K562 (cell line): ENCODE data around the gene NLRP9. TPM values are rescaled to one million over a fixed set of nuclear protein-coding genes. Genes with fewer than 3 reads are reported as not detected.

Experiments used
- ATAC-seq: fragments of 200-7000 bp; cut with Tn5 transposase; 3 replicates; pipeline ENCODE4 v1.9.1; 2020; ENCODE audit warnings: moderate library complexity
- Bru-seq: library from RNA; stranded (reverse); fragments of 400-500 nt; gene quantifications from one replicate; lab custom pipeline; 2021; lab: Mats Ljungman, UMichigan
- BruChase-seq, 2 experiments: library from RNA; stranded (reverse); fragments of 400-500 nt; gene quantifications; one replicate each; lab custom pipeline; 2021; lab: Mats Ljungman, UMichigan
- BruUV-seq: library from RNA; stranded (reverse); fragments of 400-500 nt; replicated peaks from 2 replicates; lab custom pipeline; 2021; lab: Mats Ljungman, UMichigan
- CTCF ChIA-PET: fragments of 300-600 bp; formaldehyde crosslinking; extraction: SDS; loops from one replicate; lab custom pipeline; 2021; ENCODE audit warnings: low intra/inter-chr PET ratio; lab: Yijun Ruan, JAX
- POLR2A ChIA-PET: fragments of 300-600, 350-650 bp; sonication (Branson Sonifier 250); formaldehyde crosslinking; extraction: SDS; loops from one replicate; lab custom pipeline; 2021; ENCODE audit warnings: antibody characterized with exemption, inconsistent platforms; lab: Yijun Ruan, JAX
- DNase-seq, 4 experiments: peaks; one replicate each; pipeline versions ENCODE4 v3.0.0 to v3.0.0-alpha.2; 2011 to 2018; ENCODE audit warnings: low spot score in 3 of 4, mixed read lengths in 3 of 4; ENCODE audit errors: extremely low read depth in 1 of 4
- FAIRE-seq: peaks from 2 replicates; lab custom pipeline; 2011; peaks lifted over from hg19 to GRCh38; lab: Jason Lieb, UNC
- H2AFZ ChIP-seq: 2 replicates; pipeline ENCODE4 v1.6.0; 2011; ENCODE audit warnings: low read depth, low read length, control low read depth, inconsistent platforms
- H3K27ac ChIP-seq: fragments of 200-600 bp; 3 replicates; pipeline ENCODE4 v1.8.0; 2011; ENCODE audit warnings: low read depth, mild to moderate bottlenecking, control low read depth, inconsistent platforms, low read length, moderate library complexity, mixed read lengths; ENCODE audit errors: extremely low read depth
- H3K27me3 ChIP-seq, 2 experiments: fragments of 300-600 bp in 1 of 2; 2 replicates in 1 of 2; 3 replicates in 1 of 2; pipeline versions ENCODE4 v1.6.0 to v1.8.0; 2011; ENCODE audit warnings: inconsistent platforms in 2 of 2, low read length in 2 of 2, mild to moderate bottlenecking in 1 of 2, mixed read lengths in 1 of 2, moderate library complexity in 1 of 2; ENCODE audit not compliant: control insufficient read depth in 2 of 2, insufficient read depth in 2 of 2
- H3K36me3 ChIP-seq: fragments of 300-600 bp; 3 replicates; pipeline ENCODE4 v1.8.0; 2011; ENCODE audit warnings: mild to moderate bottlenecking, low read length, inconsistent platforms; ENCODE audit not compliant: control insufficient read depth, insufficient read depth
- H3K4me1 ChIP-seq, 2 experiments: fragments of 200-600 bp in 1 of 2; replicated peaks in 1 of 2; 2 replicates in 1 of 2; 3 replicates in 1 of 2; pipeline versions ENCODE4 v1.5.1 to v1.8.0; 2011; ENCODE audit warnings: inconsistent platforms in 2 of 2, low read length in 2 of 2, mild to moderate bottlenecking in 1 of 2, mixed read lengths in 1 of 2, moderate library complexity in 1 of 2; ENCODE audit not compliant: control insufficient read depth in 2 of 2, insufficient read depth in 2 of 2
- H3K4me2 ChIP-seq: 2 replicates; pipeline ENCODE4 v1.6.1; 2011; ENCODE audit warnings: low read length, control low read depth, inconsistent platforms, mixed read lengths; ENCODE audit not compliant: insufficient read depth
- H3K4me3 ChIP-seq: fragments of 200-600 bp; sonication (generic), shearing (Covaris generic); 2 replicates; pipeline ENCODE4 v1.5.1; 2016; ENCODE audit warnings: control low read depth, inconsistent platforms
- H3K79me2 ChIP-seq: fragments of 200-600 bp; 3 replicates; pipeline ENCODE4 v1.8.0; 2011; ENCODE audit warnings: low read length, inconsistent platforms; ENCODE audit not compliant: control insufficient read depth, insufficient read depth
- H3K9ac ChIP-seq, 2 experiments: 2 replicates each; pipeline versions ENCODE4 v1.6.0 to v1.6.1; 2011; ENCODE audit warnings: low read depth in 2 of 2, low read length in 2 of 2, control low read depth in 1 of 2, inconsistent platforms in 1 of 2, mild to moderate bottlenecking in 1 of 2, mixed read lengths in 1 of 2; ENCODE audit not compliant: insufficient read depth in 1 of 2
- H3K9me1 ChIP-seq: one replicate; pipeline ENCODE4 v1.6.0; 2011; ENCODE audit warnings: inconsistent platforms, mild to moderate bottlenecking, low read length, moderate library complexity; ENCODE audit not compliant: control insufficient read depth, insufficient read depth
- H3K9me3 ChIP-seq: replicated peaks from 2 replicates; pipeline ENCODE4 v1.5.1; 2011; ENCODE audit warnings: low read depth, low read length, inconsistent platforms; ENCODE audit not compliant: control insufficient read depth, insufficient read depth
- H4K20me1 ChIP-seq: replicated peaks from 2 replicates; pipeline ENCODE4 v1.6.1; 2011; ENCODE audit warnings: low read length, inconsistent platforms, mixed read lengths; ENCODE audit not compliant: control insufficient read depth, insufficient read depth
- CBFA2T2 ChIP-seq: fragments of 450-650 bp; conservative IDR thresholded peaks from 2 replicates; pipeline ENCODE4 v1.6.1; 2017; ENCODE audit warnings: mild to moderate bottlenecking
- CSDE1 ChIP-seq, 2 experiments: fragments of 450-650 bp; IDR thresholded peaks; 2 replicates each; pipeline ENCODE4 v1.6.1; 2016; ENCODE audit warnings: mild to moderate bottlenecking in 1 of 2
- CTCFL ChIP-seq: IDR thresholded peaks from 2 replicates; pipeline ENCODE4 v1.6.1; 2011; ENCODE audit warnings: borderline replicate concordance, low read depth, mild to moderate bottlenecking, moderate library complexity, low read length; ENCODE audit not compliant: insufficient read depth, poor library complexity, severe bottlenecking
- FOXO4 ChIP-seq: fragments of 450-650 bp; formaldehyde crosslinking; IDR thresholded peaks from 2 replicates; pipeline ENCODE4 v1.4.0; 2020; ENCODE audit warnings: mild to moderate bottlenecking, moderate library complexity
- GABPA ChIP-seq: fragments of 200-800 bp; sonication (Bioruptor generic); conservative IDR thresholded peaks from 2 replicates; pipeline ENCODE4 v1.6.1; 2016; ENCODE audit warnings: low read depth, missing genetic modification characterization, missing compliant biosample characterization
- NR2F6 ChIP-seq: fragments of 450-650 bp; formaldehyde crosslinking; IDR thresholded peaks from 2 replicates; pipeline ENCODE4 v1.4.0; 2020; ENCODE audit warnings: mild to moderate bottlenecking
- RBM39 ChIP-seq: fragments of 200-400 bp; formaldehyde crosslinking; optimal IDR thresholded peaks from 2 replicates; pipeline ENCODE3; 2018; ENCODE audit warnings: low read depth, low read length
- SMAD2 ChIP-seq: fragments of 150-350 bp; IDR thresholded peaks from 2 replicates; pipeline ENCODE4 v1.6.1; 2014; ENCODE audit warnings: low read depth, mild to moderate bottlenecking, low read length
- TGIF2 ChIP-seq: sonication (generic); formaldehyde crosslinking; IDR thresholded peaks from 2 replicates; pipeline ENCODE4 v1.8.1; 2022; ENCODE audit warnings: mild to moderate bottlenecking, missing genetic modification reagents, moderate library complexity
- ZFP1 ChIP-seq: fragments of 450-650 bp; formaldehyde crosslinking; IDR thresholded peaks from 2 replicates; pipeline ENCODE4 v1.4.0; 2020; ENCODE audit warnings: mild to moderate bottlenecking, mixed read lengths
- ZNF274 ChIP-seq: IDR thresholded peaks from 2 replicates; pipeline ENCODE4 v1.6.1; 2011; ENCODE audit warnings: low read depth, mild to moderate bottlenecking, low read length, moderate library complexity, borderline replicate concordance
- WGBS: fragments of 100-300 bp; shearing (Covaris generic); methylation state at CpG from one replicate; pipeline ENCODE4 v1.1.6; 2016; ENCODE audit warnings: low coverage, mixed read lengths; ENCODE audit not compliant: insufficient coverage; ENCODE audit errors: missing lambda C conversion rate; 5-methylcytosine and 5-hydroxymethylcytosine counted together
- in situ Hi-C: fragments of 300-500 bp; cut with MboI; formaldehyde crosslinking; loops from 4 replicates; pipeline ENCODE4 v1.15.0; 2018; ENCODE audit warnings: inconsistent platforms, mixed read lengths
- intact Hi-C: fragments of 100-400 bp; cut with micrococcal nuclease; formaldehyde crosslinking; loops from 2 replicates; pipeline ENCODE4 v1.14.2; 2022
- long read RNA-seq, 3 experiments: library from polyadenylated mRNA in 2 of 3; library from RNA in 1 of 3; unstranded in 2 of 3; stranded (forward) in 1 of 3; transcript quantifications; one replicate each; pipeline ENCODE4 v2.0.0, GENCODE V29; 2019 to 2022
- polyA minus RNA-seq, 3 experiments: library from RNA; depleted of rRNA, polyadenylated mRNA; stranded (reverse); fragments of >200 nt; gene quantifications; 2 replicates each; pipeline ENCODE4 v1.2.3, GENCODE V29; 2011
- polyA plus RNA-seq, 8 experiments: library from polyadenylated mRNA; depleted of rRNA in 4 of 8; stranded (reverse) in 5 of 8; unstranded in 3 of 8; fragments of >200 nt; fragmentation: Nextera tagmentation in 2 of 8; fragmentation: Illumina TruSeq in 1 of 8; extraction: Ambion mirVana in 2 of 8; extraction: Trizol in 1 of 8; gene quantifications; 2 replicates each; pipeline versions ENCODE4 v1.2.1 to v1.2.3, GENCODE V29; 2011 to 2014; ENCODE audit warnings: inconsistent platforms in 1 of 8, missing spikeins in 1 of 8
- total RNA-seq, 7 experiments: library from RNA; depleted of rRNA in 6 of 7; stranded (reverse); fragments of >200 nt in 6 of 7; fragmentation: Illumina TruSeq in 2 of 7; extraction: Trizol in 2 of 7; gene quantifications; 2 replicates each; pipeline versions ENCODE4 v1.2.1 to v1.2.3, GENCODE V29; 2011 to 2021; ENCODE audit warnings: low replicate concordance in 1 of 7

The NLRP9 gene
- not detected in 2 replicates for total RNA-seq (2011; cell fraction: chromatin; rRNA removed; ENCODE audit: low replicate concordance)
- total RNA-seq (2011; cell fraction: nucleolus; rRNA removed), result not detected in 2 replicates
- not detected in 2 replicates for total RNA-seq (2011; cell fraction: nucleoplasm; rRNA removed)
- not detected in 2 replicates for total RNA-seq (2014; rRNA removed)
- total RNA-seq (2014; rRNA removed; fragmentation: Illumina TruSeq; extraction: Trizol), result not detected in 2 replicates
- not detected in 2 replicates for total RNA-seq (2015; rRNA removed; fragmentation: Illumina TruSeq; extraction: Trizol)
- not detected in 2 replicates for total RNA-seq (2021)
- polyA plus RNA-seq (2011; rRNA removed), result not detected in 2 replicates
- not detected in 2 replicates for polyA plus RNA-seq (2011; cell fraction: cytosol; rRNA removed)
- not detected in 2 replicates for polyA plus RNA-seq (2011; cell fraction: nucleus; rRNA removed)
- not detected in 2 replicates for polyA plus RNA-seq (2012)
- not detected in 2 replicates for polyA plus RNA-seq (2014; fragmentation: Illumina TruSeq; extraction: Trizol)
- not detected for polyA plus RNA-seq (2014; fragmentation: Nextera tagmentation; extraction: Ambion mirVana)
- polyA plus RNA-seq (2014; rRNA removed), result not detected in 2 replicates
- polyA minus RNA-seq (2011; rRNA and poly(A)+ RNA removed), result not detected in 2 replicates
- polyA minus RNA-seq (2011; cell fraction: cytosol; rRNA and poly(A)+ RNA removed), result not detected in 2 replicates
- not detected in 2 replicates for polyA minus RNA-seq (2011; cell fraction: nucleus; rRNA and poly(A)+ RNA removed)
- Bru-seq, nascent RNA, result percentile 6 among the genes with signal in this experiment
- BruChase-seq, experiment 1, labeled RNA remaining after a 2-hour chase, result percentile 4 among the genes with signal in this experiment
- BruChase-seq, experiment 2, labeled RNA remaining after a 6-hour chase, result percentile 7 among the genes with signal in this experiment
- long read RNA-seq, experiment 1, result 0 reads
- long read RNA-seq, experiment 2, result 0 reads
- long read RNA-seq, experiment 3, result 0 reads

- POLR2A ChIA-PET, result no interaction called here
- Histone ChIP-seq H3K9me3 (no peaks in the 10 kb centered on the region), H3K9ac (no peak within 1 kb of the TSS), H2AFZ (no peak within 1 kb of the TSS), H3K27me3 (peaks cover 13 to 28% of the 10 kb centered on the region in 2 experiments; a peak in 4 of 5 replicates), H3K4me3 (no peak within 1 kb of the TSS), H3K27ac (no peak within 1 kb of the TSS), H3K79me2 (no peaks in the 10 kb centered on the region), H3K4me1 (no peaks in the 10 kb centered on the region; a peak in 1 of 5 replicates), H3K36me3 (no peaks in the 10 kb centered on the region), H3K4me2 (no peak within 1 kb of the TSS), H4K20me1 (no peaks in the 10 kb centered on the region), H3K9me1 (no peaks in the 10 kb centered on the region)
- in situ Hi-C loops, result no loop called here
- DNase-seq (no peak), ATAC-seq (no peak), FAIRE-seq (no peak)
- CTCF ChIA-PET, result no interaction called here
- intact Hi-C loops, result no loop called here
- WGBS, result 0% methylated on average over 3 of the region's 3 CpGs
- BruUV-seq, result no TSS peak
- TF ChIP-seq FOXO4 (CRISPR knock-in tag), result no peak
- TF ChIP-seq NR2F6 (CRISPR knock-in tag), result no peak
- no peak for TF ChIP-seq ZFP1
- TF ChIP-seq TGIF2 (CRISPR knock-in tag), result no peak
- no peak for TF ChIP-seq CSDE1 (IDR thresholded peaks at IDR 0.05)
- no peak for TF ChIP-seq GABPA (tag)
- no peak for TF ChIP-seq RBM39
- no peak for TF ChIP-seq ZNF274
- no peak for TF ChIP-seq CBFA2T2
- no peak for TF ChIP-seq SMAD2
- no peak for TF ChIP-seq CTCFL
Measured at GRCh38 chr19:55738302-55738701, at the start of gene NLRP9. Gene NLRP9 (minus strand): TSS chr19:55738402. CDS start chr19:55738374, 28 bp downstream.
